ENCODE measurements around the gene UPK3B.
"Not testable (repeated sequence)": the region's sequence is repeated elsewhere in the genome, so short reads cannot be mapped to it uniquely, and the experiment has no call there.

- TF ChIP-seq POLR2A (IDR thresholded peaks at IDR 0.05); CTCF (IDR thresholded peaks at IDR 0.05); POLR2AphosphoS5 (IDR thresholded peaks at IDR 0.05; ENCODE audit: insufficient read depth in 1 of 2, low read depth in 1 of 2): not testable (repeated sequence)
Observed at GRCh38 chr7:76502224-76502623, 8.1 kb upstream of the UPK3B start.

All from vagina (tissue), 2 donors.